ENCODE measurements around the gene F2RL3.

Gene F2RL3

GRCh38 chr19:16912780-16913179, 24.0 kb downstream of the F2RL3 start:
- H3K27ac Mint-ChIP-seq: no peak overlapping the region
- H3K36me3 Mint-ChIP-seq (ENCODE audit: low read depth): no peaks in the 10 kb centered on the region
- H3K4me3 Mint-ChIP-seq: no peak overlapping the region
- H3K27me3 Mint-ChIP-seq: peaks cover 12% of the 10 kb centered on the region
- H3K9me3 Mint-ChIP-seq: peaks cover 22% of the 10 kb centered on the region
- intact Hi-C loops (cut with micrococcal nuclease): no loop called here
- H3K4me1 Mint-ChIP-seq (ENCODE audit: low read depth): no peaks in the 10 kb centered on the region

DNA sequence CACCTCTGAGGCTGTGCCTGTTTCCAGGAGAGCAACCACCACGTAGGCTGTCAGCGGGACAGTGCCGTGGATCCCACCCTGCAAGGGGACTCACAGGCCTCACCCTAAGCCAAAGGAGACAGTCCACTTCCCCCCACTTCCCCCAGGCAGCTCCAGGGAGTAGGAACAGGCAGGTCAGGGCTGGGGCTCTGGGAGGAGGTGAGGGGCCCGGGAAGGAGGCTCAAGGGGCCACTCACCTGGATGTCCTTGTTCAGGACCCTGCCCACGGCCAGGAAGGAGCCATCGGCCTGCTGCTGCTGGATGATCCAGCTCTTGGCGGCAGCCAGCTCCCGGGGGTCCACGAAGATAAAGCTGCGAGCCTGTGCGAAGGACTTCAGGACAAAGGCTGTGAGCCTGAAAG, 25.6 kb downstream of the F2RL3 start:
- H3K9me3 Mint-ChIP-seq: peaks cover 22% of the 10 kb centered on the region

GRCh38 chr19:16915135-16915534, 26.3 kb downstream of the F2RL3 start:
- no peaks in the 10 kb centered on the region for H3K4me1 Mint-ChIP-seq (ENCODE audit: low read depth)
- intact Hi-C loops (cut with micrococcal nuclease): no loop called here
- H3K4me3 Mint-ChIP-seq: no peak overlapping the region
- no peaks in the 10 kb centered on the region for H3K36me3 Mint-ChIP-seq (ENCODE audit: low read depth)
- H3K9me3 Mint-ChIP-seq: peaks cover 29% of the 10 kb centered on the region
- H3K27ac Mint-ChIP-seq: no peak overlapping the region
- H3K27me3 Mint-ChIP-seq: peaks cover 16% of the 10 kb centered on the region

More for the DNA sequence above, 25.6 kb downstream of the F2RL3 start:
- H3K4me3 Mint-ChIP-seq: no peak overlapping the region
- intact Hi-C loops (cut with micrococcal nuclease): no loop called here
- no peaks in the 10 kb centered on the region for H3K4me1 Mint-ChIP-seq (ENCODE audit: low read depth)
- H3K36me3 Mint-ChIP-seq (ENCODE audit: low read depth): no peaks in the 10 kb centered on the region
- no peak overlapping the region for H3K27ac Mint-ChIP-seq
- peaks cover 13% of the 10 kb centered on the region for H3K27me3 Mint-ChIP-seq

GRCh38 chr19:16915734-16916133, 26.9 kb downstream of the F2RL3 start:
- H3K9me3 Mint-ChIP-seq: peaks cover 29% of the 10 kb centered on the region
- intact Hi-C loops (cut with micrococcal nuclease): no loop called here
- H3K4me1 Mint-ChIP-seq (ENCODE audit: low read depth): no peaks in the 10 kb centered on the region
- no peak overlapping the region for H3K4me3 Mint-ChIP-seq
- no peak overlapping the region for H3K27ac Mint-ChIP-seq
- no peaks in the 10 kb centered on the region for H3K36me3 Mint-ChIP-seq (ENCODE audit: low read depth)
- peaks cover 16% of the 10 kb centered on the region for H3K27me3 Mint-ChIP-seq

GRCh38 chr19:16917401-16917800, 28.6 kb downstream of the F2RL3 start:
- peaks cover 22% of the 10 kb centered on the region for H3K9me3 Mint-ChIP-seq
- no peaks in the 10 kb centered on the region for H3K4me1 Mint-ChIP-seq (ENCODE audit: low read depth)
- no peak overlapping the region for H3K27ac Mint-ChIP-seq
- H3K27me3 Mint-ChIP-seq: peaks cover 14% of the 10 kb centered on the region
- no peak overlapping the region for H3K4me3 Mint-ChIP-seq
- no peaks in the 10 kb centered on the region for H3K36me3 Mint-ChIP-seq (ENCODE audit: low read depth)
- intact Hi-C loops (cut with micrococcal nuclease): no loop called here

- no peak overlapping the region for H3K27ac Mint-ChIP-seq
- intact Hi-C loops (cut with micrococcal nuclease): no loop called here
- peaks cover 12% of the 10 kb centered on the region for H3K27me3 Mint-ChIP-seq
- no peak overlapping the region for H3K4me3 Mint-ChIP-seq
- no peaks in the 10 kb centered on the region for H3K36me3 Mint-ChIP-seq (ENCODE audit: low read depth)
- peaks cover 7% of the 10 kb centered on the region for H3K9me3 Mint-ChIP-seq
- H3K4me1 Mint-ChIP-seq (ENCODE audit: low read depth): no peaks in the 10 kb centered on the region
These were observed 30.7 kb downstream of the F2RL3 start for GRCh38 chr19:16919496-16919895.

DNA sequence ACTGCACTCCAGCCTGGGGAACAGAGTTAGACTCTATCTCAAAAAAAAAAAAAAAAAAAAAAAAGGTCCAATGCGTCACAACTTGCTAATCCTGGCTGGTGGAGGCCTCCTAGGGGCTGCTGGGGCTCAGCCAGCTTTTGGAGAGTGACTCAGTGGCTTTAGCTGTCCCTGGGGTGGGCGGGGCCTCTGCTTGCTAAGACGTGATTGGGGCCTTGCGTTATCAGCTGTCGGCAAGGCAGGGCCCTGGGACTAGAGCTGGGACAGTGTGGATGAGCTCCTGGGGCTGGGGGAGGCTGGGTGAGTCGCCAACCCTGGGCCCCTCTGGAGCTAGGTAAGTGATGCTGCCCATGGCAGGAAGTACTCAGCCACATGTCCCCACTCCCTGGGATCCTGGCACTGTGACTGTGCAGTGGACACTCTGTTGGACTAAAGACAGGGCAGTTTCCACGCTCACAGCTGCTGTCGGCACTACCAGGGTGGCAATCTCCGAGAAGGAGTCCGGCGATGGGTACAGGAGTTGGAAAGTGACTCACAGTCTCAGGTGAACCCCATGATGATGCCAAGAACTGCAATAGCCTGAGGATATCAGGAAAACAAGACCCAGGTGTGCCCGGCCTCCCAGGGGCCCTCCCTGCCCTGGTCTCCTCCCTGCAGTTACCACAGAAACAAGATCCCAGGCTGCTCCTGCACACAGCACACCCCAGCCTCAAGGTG, 32.2 kb downstream of the F2RL3 start:
- H3K4me3 Mint-ChIP-seq: no peak overlapping the region
- intact Hi-C loops (cut with micrococcal nuclease): no loop called here
- no peaks in the 10 kb centered on the region for H3K36me3 Mint-ChIP-seq (ENCODE audit: low read depth)
- peaks cover 15% of the 10 kb centered on the region for H3K9me3 Mint-ChIP-seq
- H3K27ac Mint-ChIP-seq: no peak overlapping the region
- H3K27me3 Mint-ChIP-seq: peaks cover 8% of the 10 kb centered on the region
- no peaks in the 10 kb centered on the region for H3K4me1 Mint-ChIP-seq (ENCODE audit: low read depth)

DNA sequence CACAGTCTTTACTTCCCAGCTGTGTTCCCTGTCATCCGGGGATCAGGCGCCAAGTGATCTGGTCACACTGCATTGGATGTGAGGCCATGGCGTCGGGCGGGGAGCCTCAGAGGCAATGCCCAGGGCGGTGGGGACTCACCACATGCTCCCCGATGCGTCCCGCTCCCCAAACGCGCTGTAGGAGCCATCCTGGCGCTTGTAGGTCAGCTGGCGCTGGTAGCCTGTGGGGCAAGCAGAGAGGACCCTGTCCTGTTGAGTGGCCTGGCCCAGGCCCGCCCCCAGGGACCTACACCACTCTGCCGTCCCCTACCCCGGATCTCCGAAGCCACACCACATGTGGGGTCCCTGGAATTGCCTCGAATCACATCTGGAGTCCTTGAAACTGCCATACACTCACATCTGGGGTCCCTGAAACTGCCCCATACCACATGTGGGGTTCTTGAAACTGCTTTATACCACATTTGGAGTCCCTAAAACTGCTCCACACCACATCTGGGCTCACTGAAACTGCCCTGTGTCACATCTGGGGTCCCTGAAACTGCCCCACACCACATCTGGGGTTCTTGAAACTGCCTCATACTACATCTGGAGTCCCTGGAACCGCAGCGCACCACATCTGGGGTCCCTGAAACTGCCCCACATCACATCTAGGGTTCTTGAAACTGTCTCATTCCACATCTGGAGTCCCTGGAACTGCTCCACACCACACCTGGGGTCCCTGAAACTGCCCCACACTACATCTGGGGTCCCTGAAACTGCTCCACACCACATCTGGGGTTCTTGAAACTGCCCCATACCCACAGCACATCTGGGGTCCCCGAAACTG, 33.2 kb downstream of the F2RL3 start:
- Mint-ChIP-seq H3K4me1 (ENCODE audit: low read depth) (no peaks in the 10 kb centered on the region), H3K4me3 (no peak overlapping the region), H3K36me3 (ENCODE audit: low read depth) (no peaks in the 10 kb centered on the region), H3K27me3 (peaks cover 10% of the 10 kb centered on the region), H3K9me3 (peaks cover 15% of the 10 kb centered on the region), H3K27ac (no peak overlapping the region)
- intact Hi-C loops (cut with micrococcal nuclease): no loop called here

DNA sequence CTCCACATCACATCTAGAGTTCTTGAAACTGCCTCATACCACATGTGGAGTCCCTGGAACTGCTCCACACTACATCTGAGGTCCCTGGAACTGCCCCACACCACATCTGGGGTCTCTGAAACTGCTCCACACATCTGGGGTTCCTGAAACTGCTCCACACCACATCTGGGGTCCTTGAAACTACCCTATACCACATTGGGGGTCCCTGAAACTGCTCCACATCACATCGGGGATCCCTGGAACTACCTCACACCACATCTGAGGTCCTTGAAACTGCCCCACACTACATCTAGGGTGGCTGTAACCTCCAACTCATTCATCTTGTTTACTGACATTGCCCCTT, 33.8 kb downstream of the F2RL3 start:
- intact Hi-C loops (cut with micrococcal nuclease): no loop called here
- Mint-ChIP-seq H3K9me3 (peaks cover 15% of the 10 kb centered on the region), H3K27ac (no peak overlapping the region), H3K4me1 (ENCODE audit: low read depth) (no peaks in the 10 kb centered on the region), H3K4me3 (no peak overlapping the region), H3K36me3 (ENCODE audit: low read depth) (no peaks in the 10 kb centered on the region), H3K27me3 (peaks cover 10% of the 10 kb centered on the region)

GRCh38 chr19:16922949-16923348, 34.1 kb downstream of the F2RL3 start:
- no peaks in the 10 kb centered on the region for H3K4me1 Mint-ChIP-seq (ENCODE audit: low read depth)
- no peaks in the 10 kb centered on the region for H3K36me3 Mint-ChIP-seq (ENCODE audit: low read depth)
- H3K9me3 Mint-ChIP-seq: peaks cover 15% of the 10 kb centered on the region
- no peak overlapping the region for H3K4me3 Mint-ChIP-seq
- no peak overlapping the region for H3K27ac Mint-ChIP-seq
- peaks cover 10% of the 10 kb centered on the region for H3K27me3 Mint-ChIP-seq
- intact Hi-C loops (cut with micrococcal nuclease): no loop called here

GRCh38 chr19:16927883-16928282, 39.1 kb downstream of the F2RL3 start:
- Mint-ChIP-seq H3K27ac (no peak overlapping the region), H3K27me3 (peaks cover 22% of the 10 kb centered on the region), H3K4me3 (no peak overlapping the region), H3K36me3 (ENCODE audit: low read depth) (no peaks in the 10 kb centered on the region), H3K4me1 (ENCODE audit: low read depth) (no peaks in the 10 kb centered on the region), H3K9me3 (peaks cover 8% of the 10 kb centered on the region)
- intact Hi-C loops (cut with micrococcal nuclease): no loop called here

GRCh38 chr19:16928351-16928750, 39.6 kb downstream of the F2RL3 start:
- no peak overlapping the region for H3K4me3 Mint-ChIP-seq
- H3K9me3 Mint-ChIP-seq: peaks cover 10% of the 10 kb centered on the region
- peaks cover 21% of the 10 kb centered on the region for H3K27me3 Mint-ChIP-seq
- no peak overlapping the region for H3K27ac Mint-ChIP-seq
- H3K4me1 Mint-ChIP-seq (ENCODE audit: low read depth): no peaks in the 10 kb centered on the region
- intact Hi-C loops (cut with micrococcal nuclease): no loop called here
- H3K36me3 Mint-ChIP-seq (ENCODE audit: low read depth): no peaks in the 10 kb centered on the region

- intact Hi-C loops (cut with micrococcal nuclease): no loop called here
- H3K4me3 Mint-ChIP-seq: no peak overlapping the region
- H3K9me3 Mint-ChIP-seq: peaks cover 16% of the 10 kb centered on the region
- no peaks in the 10 kb centered on the region for H3K36me3 Mint-ChIP-seq (ENCODE audit: low read depth)
- H3K27ac Mint-ChIP-seq: no peak overlapping the region
- peaks cover 21% of the 10 kb centered on the region for H3K27me3 Mint-ChIP-seq
- H3K4me1 Mint-ChIP-seq (ENCODE audit: low read depth): no peaks in the 10 kb centered on the region
These were observed 40.1 kb downstream of the F2RL3 start for GRCh38 chr19:16928916-16929315.

DNA sequence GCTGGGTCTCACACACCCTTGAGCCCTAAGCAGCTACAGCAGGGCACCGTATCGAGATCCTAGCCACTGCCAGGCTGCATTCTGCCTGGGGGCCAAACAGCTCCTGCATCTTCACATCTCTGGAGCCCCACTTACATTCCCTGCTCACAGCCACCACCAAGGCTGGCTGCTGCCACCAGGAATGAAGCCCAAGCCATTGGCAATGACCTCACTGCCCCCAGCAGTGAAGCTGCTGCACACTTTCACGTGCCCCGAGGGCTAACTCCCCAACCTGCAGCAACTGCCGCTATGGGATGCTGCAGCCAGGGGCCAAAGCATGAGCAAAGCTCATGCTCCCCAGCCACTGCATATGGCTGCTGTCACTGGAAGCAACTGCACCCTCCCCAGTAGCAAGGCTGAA, 42.0 kb downstream of the F2RL3 start:
- intact Hi-C loops (cut with micrococcal nuclease): no loop called here
- no peak overlapping the region for H3K4me3 Mint-ChIP-seq

More for the DNA sequence above, 42.0 kb downstream of the F2RL3 start:
- Mint-ChIP-seq H3K4me1 (ENCODE audit: low read depth) (no peaks in the 10 kb centered on the region), H3K36me3 (ENCODE audit: low read depth) (no peaks in the 10 kb centered on the region), H3K27ac (no peak overlapping the region), H3K9me3 (peaks cover 24% of the 10 kb centered on the region), H3K27me3 (peaks cover 27% of the 10 kb centered on the region)

All from dendritic cell treated with granulocyte-macrophage colony-stimulating factor and Interleukin-4, amounts not matched to agents 40 ng/mL and 50 ng/mL, for 4 days (primary cell).